GM23248 (cell line): Measurements from ENCODE around the gene IFIT1B. TPM values are rescaled to one million over a fixed set of nuclear protein-coding genes. Genes with fewer than 3 reads are reported as not detected.

Source experiments
- DNase-seq: peaks from one replicate; pipeline ENCODE4 v3.0.0-alpha.2; 2015
- H2AFZ ChIP-seq: fragments of 200-600 bp; sonication (generic); 2 replicates; pipeline ENCODE4 v1.6.1; 2016; ENCODE audit warnings: antibody characterized with exemption
- H3F3A ChIP-seq: fragments of 200-600 bp; sonication (generic); 2 replicates; pipeline ENCODE4 v1.6.1; 2016; ENCODE audit warnings: mild to moderate bottlenecking, antibody characterized with exemption, mixed run types; ENCODE audit not compliant: insufficient read depth
- H3K27ac ChIP-seq: fragments of 200-600 bp; sonication (generic); 2 replicates; pipeline ENCODE4 v1.5.1; 2016; ENCODE audit warnings: mild to moderate bottlenecking
- H3K27me3 ChIP-seq: fragments of 200-600 bp; sonication (generic); replicated peaks from 2 replicates; pipeline ENCODE4 v1.6.1; 2016; ENCODE audit warnings: mild to moderate bottlenecking; ENCODE audit not compliant: insufficient read depth
- H3K36me3 ChIP-seq: fragments of 200-600 bp; sonication (generic); 2 replicates; pipeline ENCODE4 v1.6.1; 2016; ENCODE audit warnings: low read depth, mild to moderate bottlenecking
- H3K4me1 ChIP-seq: fragments of 200-600 bp; sonication (generic); 2 replicates; pipeline ENCODE4 v1.6.1; 2016; ENCODE audit warnings: mild to moderate bottlenecking; ENCODE audit not compliant: insufficient read depth
- H3K4me2 ChIP-seq: fragments of 200-600 bp; sonication (generic); one replicate; pipeline ENCODE4 v1.6.1; 2016; ENCODE audit warnings: mild to moderate bottlenecking; ENCODE audit not compliant: unreplicated experiment
- H3K4me3 ChIP-seq: fragments of 200-600 bp; sonication (generic); 2 replicates; pipeline ENCODE4 v1.5.1; 2016; ENCODE audit warnings: mild to moderate bottlenecking
- H3K79me2 ChIP-seq: fragments of 200-600 bp; sonication (generic); 2 replicates; pipeline ENCODE4 v1.6.1; 2016; ENCODE audit warnings: mild to moderate bottlenecking; ENCODE audit not compliant: insufficient read depth
- H3K9ac ChIP-seq: fragments of 200-600 bp; sonication (generic); 2 replicates; pipeline ENCODE4 v1.6.1; 2016; ENCODE audit warnings: mild to moderate bottlenecking
- H3K9me2 ChIP-seq: fragments of 200-600 bp; sonication (generic); 2 replicates; pipeline ENCODE4 v1.6.1; 2016; ENCODE audit warnings: mixed run types, mild to moderate bottlenecking, moderate library complexity; ENCODE audit not compliant: insufficient read depth
- H3K9me3 ChIP-seq: fragments of 200-600 bp; sonication (generic); one replicate; pipeline ENCODE4 v1.6.1; 2017; ENCODE audit warnings: low read depth
- H4K20me1 ChIP-seq: fragments of 200-600 bp; sonication (generic); 2 replicates; pipeline ENCODE4 v1.6.0; 2016; ENCODE audit not compliant: insufficient read depth
- EZH2 ChIP-seq: fragments of 200-600 bp; sonication (generic); IDR thresholded peaks from 2 replicates; pipeline ENCODE4 v1.6.1; 2018; ENCODE audit warnings: antibody characterized with exemption, mild to moderate bottlenecking; ENCODE audit not compliant: insufficient read depth, poor library complexity, severe bottlenecking
- EZH2phosphoT487 ChIP-seq: fragments of 200-600 bp; sonication (generic); IDR thresholded peaks from 2 replicates; pipeline ENCODE4 v1.6.1; 2018; ENCODE audit warnings: antibody characterized with exemption, moderate library complexity, mild to moderate bottlenecking, low read depth; ENCODE audit not compliant: insufficient read depth
- WGBS, 2 experiments: methylation state at CpG; one replicate each; pipeline ENCODE4 v1.1.6; 2015 to 2017; ENCODE audit warnings: low lambda C conversion rate in 2 of 2, low coverage in 1 of 2; ENCODE audit errors: missing lambda C conversion rate in 2 of 2; 5-methylcytosine and 5-hydroxymethylcytosine counted together
- in situ Hi-C: fragments of 300-500 bp; cut with MboI; formaldehyde crosslinking; loops from 2 replicates; pipeline ENCODE4 v1.15.0; 2020
- polyA plus RNA-seq: library from polyadenylated mRNA; unstranded; fragments of >200 nt; fragmentation: Nextera tagmentation; extraction: Ambion mirVana; gene quantifications from 2 replicates; pipeline ENCODE4 v1.2.1, GENCODE V29; 2016
- total RNA-seq: library from RNA; depleted of rRNA; stranded (reverse); fragments of >200 nt; shearing (Covaris generic); gene quantifications from 2 replicates; pipeline ENCODE4 v1.2.3, GENCODE V29; 2014

IFIT1B gene
- total and polyA plus RNA-seq, 2 experiments from 2014 or later = not detected

DNA sequence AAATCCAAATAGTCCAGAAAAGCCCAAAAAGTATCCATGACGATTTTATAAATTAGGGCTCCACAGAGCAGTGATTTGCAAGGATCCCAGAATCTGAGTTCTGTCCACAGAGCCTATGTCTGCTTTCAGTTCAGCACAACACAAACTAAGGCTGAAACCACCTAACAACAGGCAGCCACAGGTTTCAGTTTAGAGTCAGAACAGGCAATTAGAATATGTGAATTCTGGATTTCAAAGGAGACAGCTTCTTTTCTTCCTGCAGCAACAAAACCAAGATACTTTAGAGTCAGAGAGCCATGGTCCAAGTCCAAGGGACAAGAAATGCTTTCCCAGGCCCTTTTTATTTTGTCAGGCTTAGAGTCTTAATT, 26.5 kb upstream of the IFIT1B start:
- H3K4me2 ChIP-seq = peak overlapping the region; percentile 66
- peaks cover 41% of the 10 kb centered on the region for H3F3A ChIP-seq
- peaks cover 47% of the 10 kb centered on the region for H3K4me1 ChIP-seq
- peak overlapping the region; percentile 95 for H3K27ac ChIP-seq
- no peaks in the 10 kb centered on the region for H4K20me1 ChIP-seq
- H3K9me2 ChIP-seq = no peaks in the 10 kb centered on the region
- H3K36me3 ChIP-seq = no peaks in the 10 kb centered on the region
- peak overlapping the region; percentile 46 for H3K4me3 ChIP-seq
- peak overlapping the region; percentile 74 for H3K9ac ChIP-seq
- H3K27me3 ChIP-seq = no peaks in the 10 kb centered on the region
- no peak for TF ChIP-seq EZH2
- no peak for TF ChIP-seq EZH2phosphoT487
- in situ Hi-C loops = no loop called here
- no peaks in the 10 kb centered on the region for H3K9me3 ChIP-seq
- DNase-seq = peak; percentile 63
- WGBS, 2 experiments = 3 to 4% methylated on average over 1 of the region's 1 CpG
- peak overlapping the region; percentile 54 for H2AFZ ChIP-seq
- H3K79me2 ChIP-seq = no peaks in the 10 kb centered on the region

DNA sequence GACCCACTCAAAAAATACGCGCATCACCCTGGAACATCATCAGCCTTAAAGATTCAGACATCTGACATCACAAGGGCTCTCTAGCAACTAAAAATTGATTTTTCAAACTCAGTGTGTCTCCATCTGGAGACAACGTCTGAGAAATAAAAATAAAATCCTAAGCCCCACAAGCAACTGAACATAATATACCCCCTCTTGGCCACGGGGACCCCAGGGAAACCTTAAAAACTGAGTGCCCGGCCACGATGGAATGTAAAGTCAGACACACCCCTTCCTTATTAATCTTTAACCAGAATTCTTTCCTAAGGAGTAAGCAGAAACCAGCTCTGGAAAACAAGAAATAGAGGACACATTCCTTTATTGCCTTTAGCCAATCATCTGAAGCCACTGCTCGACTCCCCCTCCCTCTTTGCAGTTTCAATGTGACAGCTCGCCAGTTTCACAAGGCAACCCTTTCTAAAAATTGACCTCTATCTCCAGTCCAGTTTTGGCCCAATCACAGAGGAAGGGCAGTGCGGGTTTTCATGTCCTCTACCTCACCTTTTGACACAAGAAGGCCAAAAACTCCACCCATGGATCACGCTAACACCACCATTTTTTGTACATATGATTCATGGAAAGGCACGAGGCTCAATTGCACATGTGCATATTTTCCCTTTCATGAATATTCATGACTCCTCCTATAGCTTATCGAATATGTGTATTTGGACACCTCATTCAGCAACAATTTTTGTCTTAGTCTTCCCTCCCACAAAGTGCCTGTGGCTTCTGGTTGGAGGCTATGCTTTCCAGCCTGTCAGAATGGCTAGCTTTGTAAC, 25.9 kb upstream of the IFIT1B start:
- Histone ChIP-seq H4K20me1 (no peaks in the 10 kb centered on the region), H3F3A (peaks cover 38% of the 10 kb centered on the region), H3K79me2 (no peaks in the 10 kb centered on the region), H3K4me3 (peak overlapping the region; percentile 46), H3K27me3 (no peaks in the 10 kb centered on the region), H3K36me3 (no peaks in the 10 kb centered on the region), H3K9me2 (no peaks in the 10 kb centered on the region), H2AFZ (peak overlapping the region; percentile 54), H3K4me2 (peak overlapping the region; percentile 66), H3K27ac (peak overlapping the region; percentile 95), H3K9ac (peak overlapping the region; percentile 74), H3K4me1 (peaks cover 48% of the 10 kb centered on the region), H3K9me3 (no peaks in the 10 kb centered on the region)
- in situ Hi-C loops = no loop called here
- WGBS, 2 experiments = 7% methylated on average over 12 of the region's 12 CpGs
- no peak for TF ChIP-seq EZH2phosphoT487
- no peak for TF ChIP-seq EZH2
- peak; percentile 97 for DNase-seq

DNA sequence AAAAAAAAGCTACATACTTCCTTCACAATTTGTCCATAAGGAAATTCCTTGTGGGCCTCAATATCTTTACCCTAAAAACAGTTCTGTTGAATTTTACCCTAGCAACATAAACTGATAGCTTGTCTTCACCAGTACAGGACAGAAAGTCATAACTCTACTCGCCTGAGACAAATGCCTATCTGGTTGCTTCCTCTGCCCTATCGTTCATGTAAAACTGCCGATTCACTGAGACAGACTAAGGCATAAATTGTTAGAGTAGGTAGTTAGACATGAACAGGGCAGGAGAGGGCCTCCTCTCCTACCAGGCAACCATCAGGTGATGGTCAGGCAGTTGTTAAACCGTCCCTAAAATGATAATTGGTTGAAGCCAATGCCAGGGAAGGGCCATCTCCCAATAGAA, 25.1 kb upstream of the IFIT1B start:
- peak overlapping the region; percentile 50; the same call in 1 of the 2 replicates for H2AFZ ChIP-seq
- DNase-seq = no peak

DNA sequence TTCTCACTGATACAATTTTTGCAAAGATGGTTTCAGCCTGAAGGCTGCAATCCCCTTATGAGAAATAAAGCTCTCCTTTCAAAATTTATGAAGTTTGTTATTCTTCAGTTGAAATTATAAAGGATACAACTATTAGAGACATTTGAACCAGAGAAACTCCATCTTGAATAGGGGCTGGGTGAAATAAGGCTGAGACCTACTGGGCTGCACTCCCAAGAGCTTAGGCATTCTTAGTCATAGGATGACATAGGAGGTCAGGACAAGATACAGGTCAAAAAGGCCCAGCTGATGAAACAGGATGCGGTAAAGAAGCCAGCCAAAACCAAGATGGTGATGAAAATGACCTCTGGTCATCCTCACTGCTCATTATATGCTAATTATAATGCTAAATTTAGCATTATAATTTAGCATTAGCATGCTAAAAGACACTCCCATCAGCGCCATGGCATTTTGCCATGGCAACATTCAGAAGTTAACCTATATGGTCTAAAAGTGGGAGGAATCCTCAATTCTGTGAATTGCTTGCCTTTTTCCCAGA, 22.4 kb upstream of the IFIT1B start:
- Histone ChIP-seq H4K20me1 (no peaks in the 10 kb centered on the region), H2AFZ (no peak overlapping the region), H3K79me2 (no peaks in the 10 kb centered on the region), H3K4me3 (no peak overlapping the region), H3K9me3 (no peaks in the 10 kb centered on the region), H3K4me2 (peak overlapping the region; percentile 3), H3F3A (peaks cover 36% of the 10 kb centered on the region), H3K36me3 (no peaks in the 10 kb centered on the region), H3K27ac (peak overlapping the region; percentile 55), H3K4me1 (peaks cover 45% of the 10 kb centered on the region), H3K9ac (no peak overlapping the region), H3K27me3 (no peaks in the 10 kb centered on the region), H3K9me2 (no peaks in the 10 kb centered on the region)
- in situ Hi-C loops = no loop called here
- TF ChIP-seq EZH2phosphoT487 = no peak
- no peak for TF ChIP-seq EZH2
- DNase-seq = peak; percentile 72
- WGBS, 2 experiments = 46 to 49% methylated on average over 2 of the region's 2 CpGs

More for the DNA sequence above, 25.1 kb upstream of the IFIT1B start:
- Histone ChIP-seq H3K9me2 (no peaks in the 10 kb centered on the region), H3K27ac (peak overlapping the region; percentile 95), H3K36me3 (no peaks in the 10 kb centered on the region), H3K4me1 (peaks cover 48% of the 10 kb centered on the region), H3K4me2 (peak overlapping the region; percentile 66), H3F3A (peaks cover 38% of the 10 kb centered on the region), H3K27me3 (no peaks in the 10 kb centered on the region), H3K79me2 (no peaks in the 10 kb centered on the region), H3K9me3 (no peaks in the 10 kb centered on the region), H3K4me3 (0 out of 2 replicates have a peak overlapping the region, but pooled peaks have one; percentile 20), H3K9ac (peak overlapping the region; percentile 74), H4K20me1 (no peaks in the 10 kb centered on the region)
- WGBS, 2 experiments = 92 to 97% methylated on average over 4 of the region's 4 CpGs
- in situ Hi-C loops = no loop called here
- no peak for TF ChIP-seq EZH2
